ENCODE data around the gene PEX14.

Gene PEX14

DNA sequence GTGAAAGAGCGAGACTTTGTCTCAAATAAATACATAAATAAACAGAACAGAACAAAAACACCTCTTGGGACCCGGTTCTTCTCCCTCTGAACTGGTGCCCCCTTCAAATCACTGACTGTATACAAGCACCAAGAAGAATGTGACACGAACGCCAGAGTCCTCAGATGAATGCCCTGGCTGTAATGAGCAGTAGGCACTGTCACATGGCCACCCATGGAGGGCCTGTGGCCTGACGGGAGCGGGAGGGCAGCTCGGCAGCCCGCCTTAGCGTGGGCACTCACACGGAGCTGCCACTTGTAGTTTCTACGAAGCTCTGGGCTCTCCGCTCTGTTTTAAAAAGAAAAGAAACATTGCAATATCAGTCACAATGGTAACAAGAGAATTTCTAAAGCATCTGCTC lies 146.0 kb downstream of the PEX14 start:
- DNase-seq (ENCODE audit: low spot score): no peak

DNA sequence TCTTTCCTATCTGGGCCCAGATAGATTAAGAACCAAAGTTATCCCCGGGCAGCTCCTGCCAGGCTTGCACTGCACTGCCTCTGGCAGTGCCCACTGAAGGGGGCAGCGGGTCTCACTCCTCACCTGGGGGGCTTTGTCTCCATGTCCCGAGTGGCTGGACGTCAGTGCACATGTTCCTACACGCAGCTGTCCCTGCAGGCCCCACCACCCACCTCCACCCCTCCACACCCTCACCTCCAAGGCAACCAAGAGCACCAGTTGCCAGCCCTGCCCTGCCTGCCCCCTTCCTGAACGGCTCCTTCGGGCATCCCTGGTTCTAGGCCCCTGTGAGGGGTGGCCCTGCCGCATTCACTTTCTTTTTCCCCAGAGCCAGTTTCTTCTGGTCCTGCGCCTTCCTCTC lies 147.2 kb downstream of the PEX14 start:
- no peak for DNase-seq (ENCODE audit: low spot score)

DNA sequence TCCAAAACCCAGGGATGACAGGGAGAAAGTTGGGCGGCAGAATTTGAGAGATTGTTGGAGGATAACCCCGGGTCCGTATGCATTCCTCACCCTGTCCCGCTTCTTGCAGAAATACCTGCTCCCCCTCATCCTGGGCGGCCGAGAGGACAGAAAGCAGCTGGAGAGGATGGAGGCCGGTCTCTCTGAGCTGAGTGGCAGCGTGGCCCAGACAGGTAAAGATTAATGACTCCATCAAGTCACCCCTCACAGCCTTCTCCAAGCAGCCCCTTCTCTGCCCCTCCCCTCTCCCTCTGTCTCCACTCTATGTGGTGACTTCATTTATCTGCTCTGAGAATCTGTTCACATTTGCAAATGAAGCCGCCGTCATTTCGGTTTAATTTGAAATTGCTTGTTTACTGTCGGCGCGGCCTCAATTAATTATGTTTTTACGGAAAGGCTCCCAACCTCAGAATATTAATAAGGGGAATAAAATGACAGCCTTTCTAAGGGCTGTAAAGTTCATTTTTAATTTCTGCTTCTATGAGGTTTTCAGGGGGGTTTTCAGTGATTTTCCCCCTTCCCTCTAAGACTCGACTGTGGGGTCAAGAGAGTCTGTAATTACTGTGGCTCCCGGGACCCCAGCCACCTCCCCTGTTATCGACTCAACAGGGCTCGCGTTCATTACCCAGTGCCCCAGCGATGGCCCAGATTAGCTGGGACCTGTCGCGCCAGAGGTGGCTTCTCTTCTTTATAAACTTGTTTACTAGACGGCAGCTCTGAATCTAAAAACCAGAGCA lies 148.3 kb downstream of the PEX14 start:
- DNase-seq (ENCODE audit: low spot score): no peak

DNA sequence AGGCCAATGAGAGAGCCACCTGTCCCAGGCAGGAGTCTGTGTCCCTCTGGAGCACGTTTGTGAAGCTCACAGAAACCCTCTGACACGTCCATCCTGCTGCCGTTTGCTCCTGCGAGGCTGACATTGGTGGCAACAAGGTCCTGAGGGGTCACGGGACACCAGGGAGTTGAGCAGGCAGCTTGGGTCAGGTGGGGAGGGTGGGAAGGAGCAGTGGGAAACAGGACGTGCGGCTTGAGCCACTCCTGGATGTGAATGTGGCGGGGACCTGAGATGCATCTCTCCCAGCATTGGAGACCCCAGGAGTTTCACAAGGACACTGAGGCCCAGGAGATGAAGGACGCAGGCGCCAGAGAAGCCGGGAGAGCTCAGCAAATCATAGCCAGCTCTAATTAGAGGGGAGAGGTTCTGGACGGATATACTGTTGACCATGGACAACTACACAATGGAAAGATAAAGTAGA lies 149.0 kb downstream of the PEX14 start:
- DNase-seq (ENCODE audit: low spot score): no peak

DNA sequence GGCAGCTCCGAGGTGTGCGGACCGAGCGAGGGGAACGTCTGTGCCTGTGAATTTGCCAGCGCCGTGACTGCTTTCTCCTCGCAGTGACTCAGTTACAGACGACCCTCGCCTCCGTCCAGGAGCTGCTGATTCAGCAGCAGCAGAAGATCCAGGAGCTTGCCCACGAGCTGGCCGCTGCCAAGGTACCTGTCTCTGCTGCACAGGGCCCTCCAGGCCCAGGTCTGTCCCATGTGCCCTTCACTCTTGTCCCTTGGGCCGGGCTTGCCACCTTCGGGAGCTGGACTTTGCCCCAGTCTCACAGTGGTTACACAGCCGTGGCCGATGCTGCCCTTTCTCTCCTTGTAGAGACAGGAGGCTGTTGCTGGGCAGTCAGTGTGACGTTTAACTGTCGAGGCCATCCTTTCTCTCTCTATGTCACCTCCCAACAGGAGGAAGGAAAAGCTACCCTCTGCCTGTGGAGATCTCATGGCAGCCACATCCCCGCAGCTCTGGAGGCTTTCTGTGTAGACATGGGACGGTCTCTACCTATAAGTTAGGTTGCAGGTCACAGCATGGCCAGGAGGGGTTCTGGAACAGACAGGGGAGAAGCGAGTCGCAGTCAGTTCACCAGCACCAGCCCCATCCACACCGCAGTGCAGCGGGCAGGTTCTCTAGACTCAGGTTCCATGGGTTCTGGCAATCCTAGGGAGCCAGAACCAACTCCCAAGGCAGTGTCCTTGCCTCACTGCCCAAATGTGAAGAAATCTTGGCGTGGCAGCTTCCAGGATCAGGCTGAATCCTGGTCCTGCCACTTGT lies 149.7 kb downstream of the PEX14 start:
- no peak for DNase-seq (ENCODE audit: low spot score)

GRCh38 chr1:10625076-10625475 lies 150.3 kb downstream of the PEX14 start:
- no peak for DNase-seq (ENCODE audit: low spot score)

- no peak for DNase-seq (ENCODE audit: low spot score)
Observed at GRCh38 chr1:10625554-10625953, 150.8 kb downstream of the PEX14 start.

DNA sequence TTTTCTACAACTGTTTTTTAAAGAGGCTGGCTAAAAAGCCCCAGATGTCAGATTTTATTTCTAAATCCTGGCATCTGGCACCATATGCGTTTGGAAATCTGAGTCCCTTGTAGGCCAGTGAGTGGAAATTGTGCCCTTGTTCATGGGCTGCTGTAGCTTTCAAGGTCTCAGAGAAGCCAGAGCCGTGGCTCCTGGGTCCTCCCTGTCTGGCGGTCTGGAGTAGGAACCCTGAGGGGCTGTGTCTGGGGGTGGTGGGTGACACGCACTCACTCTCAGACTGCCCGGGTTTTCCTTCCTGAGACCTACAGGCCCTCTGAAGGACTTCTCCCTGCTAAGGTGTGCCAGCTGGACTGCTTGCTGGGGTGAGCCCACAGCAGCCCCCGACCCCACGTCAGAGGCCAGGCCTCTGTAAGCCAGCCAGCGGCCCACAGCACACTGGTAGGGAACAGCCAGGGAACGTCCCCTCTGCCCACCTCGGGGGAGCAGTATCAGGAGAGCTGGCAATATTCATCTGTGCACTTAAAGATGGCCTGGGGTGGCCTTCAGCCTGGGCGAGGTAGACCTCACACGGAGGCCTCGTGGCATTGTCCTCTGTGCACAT lies 151.5 kb downstream of the PEX14 start:
- DNase-seq (ENCODE audit: low spot score): no peak

DNA sequence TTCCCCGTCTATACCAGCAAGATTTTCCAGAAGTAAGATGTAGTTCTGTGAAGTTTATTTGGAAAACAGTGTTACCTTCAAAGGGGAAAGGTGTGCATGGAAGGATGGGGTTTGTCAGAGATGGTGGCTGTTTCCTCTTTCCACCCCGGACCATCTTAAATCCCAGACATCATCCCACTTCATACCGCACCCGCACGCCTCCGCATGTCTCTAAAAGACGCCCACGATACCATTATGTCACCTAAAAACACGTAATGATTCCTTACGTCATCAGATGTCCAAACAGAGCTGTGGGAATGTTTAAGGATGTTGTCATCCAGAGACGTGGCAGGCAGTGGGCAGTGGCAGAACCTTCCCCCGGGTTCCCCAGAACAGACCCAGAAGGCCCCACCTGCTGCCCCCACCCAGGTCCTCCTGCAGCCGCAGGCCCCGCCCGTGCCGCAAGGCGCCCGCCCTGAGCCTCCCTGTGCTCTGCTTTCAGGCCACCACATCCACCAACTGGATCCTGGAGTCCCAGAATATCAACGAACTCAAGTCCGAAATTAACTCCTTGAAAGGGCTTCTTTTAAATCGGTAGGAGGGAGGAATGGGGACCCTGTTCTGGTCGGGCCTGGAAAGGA lies 152.2 kb downstream of the PEX14 start:
- no peak for DNase-seq (ENCODE audit: low spot score)

DNA sequence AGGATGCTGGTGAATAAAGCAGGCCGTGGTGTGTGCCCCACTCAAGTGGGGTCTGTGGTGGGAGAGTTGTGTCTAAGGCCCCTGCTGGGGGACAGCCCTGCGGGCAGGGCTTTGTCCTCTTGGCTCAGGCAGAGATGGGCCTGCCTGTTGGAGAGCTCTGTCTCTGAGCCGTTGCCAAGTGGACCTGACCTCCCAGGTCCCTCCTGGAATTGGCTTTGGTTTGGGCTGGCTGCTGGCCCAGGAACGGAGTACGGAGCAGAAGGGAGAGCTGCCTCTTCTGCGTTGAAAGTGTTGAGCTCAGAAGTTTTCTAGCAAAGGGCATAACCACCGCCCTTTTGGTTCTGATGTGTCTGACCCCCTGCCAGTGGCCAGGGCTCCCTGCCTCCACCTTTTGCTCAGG lies 153.9 kb downstream of the PEX14 start:
- no peak for DNase-seq (ENCODE audit: low spot score)

GRCh38 chr1:10629091-10629815 lies 154.5 kb downstream of the PEX14 start:
- DNase-seq (ENCODE audit: low spot score): no peak

GRCh38 chr1:10629816-10630571 lies 155.2 kb downstream of the PEX14 start:
- DNase-seq (ENCODE audit: low spot score): no peak

DNA sequence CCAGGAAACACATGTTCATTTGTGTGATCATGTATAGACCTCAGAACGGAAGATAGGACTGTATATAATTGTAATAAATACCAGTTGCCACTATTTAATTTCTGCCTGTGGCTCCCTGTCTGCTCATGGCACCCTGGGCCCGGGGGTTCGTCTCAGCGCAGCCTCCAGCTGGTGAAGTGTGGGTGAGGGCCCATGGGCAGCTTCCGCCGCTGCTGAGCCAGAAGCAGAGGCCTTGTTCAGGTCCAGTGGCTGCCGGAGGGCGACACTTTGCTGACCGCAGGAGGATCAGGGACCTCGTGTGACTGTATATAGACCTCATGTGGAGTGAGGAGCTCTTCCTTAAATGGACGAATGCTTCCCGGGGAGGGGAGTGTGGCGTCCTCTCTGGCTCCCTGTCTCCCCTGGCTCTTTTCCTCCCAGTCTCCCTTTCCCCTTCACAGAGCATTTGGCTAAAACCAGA lies 155.9 kb downstream of the PEX14 start:
- DNase-seq (ENCODE audit: low spot score): no peak

GRCh38 chr1:10631121-10631810 lies 156.5 kb downstream of the PEX14 start:
- DNase-seq (ENCODE audit: low spot score): no peak

DNA sequence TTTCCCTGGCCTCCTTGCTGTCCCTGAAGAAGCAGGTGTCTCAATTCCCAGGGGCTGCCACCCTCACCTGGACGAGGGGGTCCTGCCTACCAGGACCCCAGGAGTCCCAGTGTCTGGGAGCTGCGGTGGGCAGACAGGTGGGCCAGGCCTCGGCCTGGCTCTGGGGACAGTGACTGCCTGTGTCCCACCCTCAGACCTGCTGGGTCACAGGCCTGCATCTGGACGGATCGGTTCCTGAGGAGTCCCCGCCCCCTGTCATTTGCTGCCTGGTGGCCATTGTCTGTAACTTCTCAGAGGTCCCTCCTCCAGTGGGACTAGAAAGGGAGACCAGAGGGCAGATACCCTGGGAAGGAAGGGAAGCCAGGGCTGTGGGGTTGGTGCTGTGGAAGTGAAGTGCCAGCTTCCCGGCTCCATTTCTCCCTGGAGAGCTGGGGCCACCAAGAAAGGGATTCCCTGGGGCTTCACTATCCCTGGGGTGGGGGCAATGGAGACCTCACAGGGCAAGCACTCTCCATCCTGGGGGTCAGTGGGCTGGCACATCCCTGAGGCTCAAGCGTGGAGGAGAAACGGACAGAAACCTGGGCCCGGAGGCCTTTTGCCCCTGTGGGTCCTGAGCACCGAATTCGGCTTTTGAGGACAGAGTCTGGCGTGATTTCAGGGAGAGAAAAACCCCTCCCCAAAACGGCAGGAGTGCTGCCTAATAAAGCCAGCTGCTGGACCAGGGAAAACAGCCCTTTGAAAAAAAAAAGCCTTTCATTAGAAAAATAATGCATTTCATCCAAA lies 157.3 kb downstream of the PEX14 start:
- DNase-seq (ENCODE audit: low spot score): no peak

DNA sequence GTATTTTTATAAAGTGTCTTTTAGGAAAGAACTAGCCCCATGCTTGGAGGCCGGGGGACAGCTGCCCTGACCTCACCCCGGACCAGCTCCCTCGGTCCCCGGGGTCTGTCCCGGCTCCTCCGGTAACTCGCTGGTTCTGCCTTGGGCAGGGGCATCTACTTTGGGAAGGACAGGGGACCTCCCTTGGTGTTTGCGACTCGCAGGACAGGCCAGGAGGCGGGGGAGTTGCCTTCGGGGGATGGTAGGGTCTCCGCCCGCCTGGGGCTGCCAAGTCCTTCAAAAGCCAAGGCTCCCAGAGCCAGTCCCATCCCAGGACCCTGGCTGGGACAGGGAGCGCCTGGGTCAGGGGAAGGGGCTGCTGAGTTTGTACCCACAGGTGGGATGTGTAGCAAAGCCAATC lies 157.9 kb downstream of the PEX14 start:
- no peak for DNase-seq (ENCODE audit: low spot score)

DNA sequence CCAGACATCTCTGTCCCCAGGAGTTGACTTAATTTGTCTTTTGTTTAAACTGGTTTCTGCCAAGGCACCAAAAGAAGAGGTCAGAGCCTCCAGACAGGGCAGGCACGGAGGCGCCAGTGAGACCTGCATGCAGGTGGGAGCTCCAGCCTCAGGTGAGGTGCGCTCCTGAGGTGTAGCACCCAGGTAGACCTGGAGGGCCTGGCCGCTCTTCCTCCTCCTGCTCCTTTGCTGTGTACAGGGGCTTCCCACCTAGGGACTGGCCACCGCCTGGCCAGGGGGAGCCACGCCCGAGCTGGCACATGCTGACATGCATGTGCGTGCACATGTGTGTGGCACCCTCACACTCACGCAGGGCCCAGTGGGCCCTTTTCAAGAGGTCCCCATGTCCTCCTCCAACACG lies 158.7 kb downstream of the PEX14 start:
- DNase-seq (ENCODE audit: low spot score): no peak

- DNase-seq (ENCODE audit: low spot score): no peak
Observed at GRCh38 chr1:10634075-10634427, 159.3 kb downstream of the PEX14 start.

- no peak for DNase-seq (ENCODE audit: low spot score)
Observed at GRCh38 chr1:10634428-10635084, 159.8 kb downstream of the PEX14 start.

Measured in ecto neural progenitor cell (in vitro differentiated cells).